GM23338 (cell line): Measurements from ENCODE around the gene DIP2C. TPM values are rescaled to one million over a fixed set of nuclear protein-coding genes. Genes with fewer than 3 reads are reported as not detected.

Source experiments
- ATAC-seq: fragments of 200-7000 bp; cut with Tn5 transposase; 3 replicates; pipeline ENCODE4 v1.9.1; 2020
- DNase-seq: peaks from one replicate; pipeline ENCODE4 v3.0.0-alpha.2; 2015; ENCODE audit warnings: low spot score
- H2AFZ ChIP-seq: fragments of 200-600 bp; sonication (generic); 2 replicates; pipeline ENCODE4 v1.8.0; 2016; ENCODE audit warnings: antibody characterized with exemption, mild to moderate bottlenecking, moderate library complexity
- H3F3A ChIP-seq: fragments of 200-600 bp; sonication (generic); replicated peaks from 2 replicates; pipeline ENCODE4 v1.8.0; 2017; ENCODE audit warnings: antibody characterized with exemption, mixed run types, low read depth
- H3K27ac ChIP-seq: fragments of 200-600 bp; sonication (generic); 2 replicates; pipeline ENCODE4 v1.6.1; 2016; ENCODE audit warnings: low read depth
- H3K27me3 ChIP-seq: fragments of 200-600 bp; sonication (generic); 2 replicates; pipeline ENCODE4 v1.8.0; 2016; ENCODE audit warnings: mild to moderate bottlenecking, mixed run types, moderate library complexity; ENCODE audit not compliant: insufficient read depth
- H3K36me3 ChIP-seq: fragments of 200-600 bp; sonication (generic); 2 replicates; pipeline ENCODE4 v1.8.0; 2016; ENCODE audit warnings: mild to moderate bottlenecking; ENCODE audit not compliant: insufficient read depth
- H3K4me1 ChIP-seq: fragments of 200-600 bp; sonication (generic); 2 replicates; pipeline ENCODE4 v1.8.0; 2016; ENCODE audit warnings: mild to moderate bottlenecking, moderate library complexity; ENCODE audit not compliant: insufficient read depth
- H3K4me2 ChIP-seq: fragments of 200-600 bp; sonication (generic); 2 replicates; pipeline ENCODE4 v1.7.1; 2017; ENCODE audit warnings: mixed run types
- H3K4me3 ChIP-seq: fragments of 200-600 bp; sonication (generic); 2 replicates; pipeline ENCODE4 v1.6.1; 2016; ENCODE audit warnings: mixed run types
- H3K79me2 ChIP-seq: fragments of 200-600 bp; sonication (generic); replicated peaks from 2 replicates; pipeline ENCODE4 v1.8.0; 2017; ENCODE audit warnings: mild to moderate bottlenecking; ENCODE audit not compliant: insufficient read depth
- H3K9me2 ChIP-seq: fragments of 200-600 bp; sonication (generic); 2 replicates; pipeline ENCODE4 v1.8.0; 2017; ENCODE audit not compliant: insufficient read depth
- H4K20me1 ChIP-seq: fragments of 200-600 bp; sonication (generic); replicated peaks from 2 replicates; pipeline ENCODE4 v1.8.0; 2017; ENCODE audit warnings: mild to moderate bottlenecking; ENCODE audit not compliant: insufficient read depth
- H3K27ac Mint-ChIP-seq: 2 replicates; pipeline ENCODE4 v1.8.0; 2020; ENCODE audit warnings: inconsistent platforms, mild to moderate bottlenecking, moderate library complexity, mixed read lengths
- H3K27me3 Mint-ChIP-seq: 3 replicates; pipeline ENCODE4 v1.8.0; 2022; ENCODE audit warnings: low read depth, mild to moderate bottlenecking, moderate library complexity, mixed read lengths, inconsistent platforms; ENCODE audit not compliant: insufficient read depth, poor library complexity
- H3K36me3 Mint-ChIP-seq: 3 replicates; pipeline ENCODE4 v1.8.0; 2021; ENCODE audit warnings: low read depth, mild to moderate bottlenecking, inconsistent platforms, moderate library complexity, mixed read lengths
- H3K4me1 Mint-ChIP-seq: 3 replicates; pipeline ENCODE4 v1.8.0; 2020; ENCODE audit warnings: mild to moderate bottlenecking, inconsistent platforms, mixed read lengths
- H3K4me3 Mint-ChIP-seq: 3 replicates; pipeline ENCODE4 v1.8.0; 2021; ENCODE audit warnings: moderate library complexity, mild to moderate bottlenecking, inconsistent platforms, mixed read lengths
- H3K9me3 Mint-ChIP-seq: 3 replicates; pipeline ENCODE4 v1.8.0; 2020; ENCODE audit warnings: moderate library complexity, mild to moderate bottlenecking, inconsistent platforms, mixed read lengths
- CREB1 ChIP-seq: fragments of 250-450 bp; sonication (Bioruptor Pico); IDR thresholded peaks from 2 replicates; pipeline ENCODE4 v1.5.0; 2020; ENCODE audit warnings: low read depth, mild to moderate bottlenecking, moderate library complexity
- CTCF ChIP-seq, 2 experiments: fragments of 200-600 bp in 1 of 2; sonication (generic) in 1 of 2; conservative IDR thresholded peaks; 2 replicates each; pipeline versions ENCODE4 v1.5.1 to v1.6.1; 2016 to 2017; ENCODE audit warnings: antibody characterized with exemption in 2 of 2, low read depth in 2 of 2, mild to moderate bottlenecking in 2 of 2, moderate library complexity in 1 of 2
- ETS1 ChIP-seq: IDR thresholded peaks from 2 replicates; pipeline ENCODE4 v1.6.1; 2016; ENCODE audit warnings: antibody characterized with exemption
- EZH2phosphoT487 ChIP-seq: fragments of 200-600 bp; sonication (generic); IDR thresholded peaks from one replicate; pipeline ENCODE4 v1.8.1; 2018; ENCODE audit warnings: antibody characterized with exemption; ENCODE audit not compliant: unreplicated experiment
- NANOG ChIP-seq: IDR thresholded peaks from 2 replicates; pipeline ENCODE4 v1.6.1; 2016; ENCODE audit warnings: antibody characterized with exemption, borderline replicate concordance
- STAT1 ChIP-seq: IDR thresholded peaks from one replicate; pipeline ENCODE4 v1.6.1; 2016; ENCODE audit warnings: antibody characterized with exemption; ENCODE audit not compliant: unreplicated experiment
- ZNF114 ChIP-seq: fragments of 250-450 bp; sonication (Bioruptor Pico); IDR thresholded peaks from 2 replicates; pipeline ENCODE4 v1.5.0; 2020; ENCODE audit warnings: mild to moderate bottlenecking, moderate library complexity
- ZNF331 ChIP-seq: fragments of 250-450 bp; sonication (Bioruptor Pico); IDR thresholded peaks from 2 replicates; pipeline ENCODE4 v1.5.0; 2020; ENCODE audit warnings: low read depth, mild to moderate bottlenecking, moderate library complexity
- polyA plus RNA-seq: library from polyadenylated mRNA; unstranded; fragments of >200 nt; fragmentation: Nextera tagmentation; extraction: Ambion mirVana; gene quantifications from 2 replicates; pipeline ENCODE4 v1.2.1, GENCODE V29; 2016
- total RNA-seq: library from RNA; depleted of rRNA; stranded (reverse); fragments of >200 nt; shearing (Covaris generic); gene quantifications from 2 replicates; pipeline ENCODE4 v1.2.3, GENCODE V29; 2014
- TF ChIP-seq, protein P1 (sequence below): IDR thresholded peaks from one replicate; pipeline ENCODE4 v1.6.1; 2018; ENCODE audit warnings: antibody characterized with exemption; ENCODE audit not compliant: unreplicated experiment

DIP2C gene
- total and polyA plus RNA-seq, 2 experiments from 2014 or later, result 5.1 to 7.7 TPM

DNA sequence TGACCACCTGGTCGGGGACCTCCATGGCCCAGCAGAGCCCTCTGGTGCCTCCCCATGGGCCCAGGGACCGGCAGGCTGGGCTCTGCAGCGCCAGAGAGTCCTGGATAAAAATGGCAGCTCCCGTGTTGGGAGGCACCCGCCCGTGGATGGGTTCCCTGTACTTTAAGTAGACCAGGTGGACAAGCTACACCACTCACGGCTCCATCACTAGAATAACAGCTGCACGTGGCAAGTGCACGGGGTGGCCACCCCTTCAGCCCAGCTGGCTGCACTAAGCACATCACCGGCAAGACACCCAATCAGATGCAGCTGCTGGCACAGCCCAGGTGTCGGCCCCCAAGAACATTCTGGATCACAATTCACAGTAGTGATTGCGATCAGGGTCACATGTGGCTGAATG lies 69.8 kb downstream of the DIP2C start:
- ATAC-seq (no peak), DNase-seq (no peak)
- no peak overlapping the region for H3K4me2 ChIP-seq
- H3K4me3 Mint-ChIP-seq, result no peak overlapping the region
- no peaks in the 10 kb centered on the region for H3K9me3 Mint-ChIP-seq
- H3K27ac Mint-ChIP-seq, result no peak overlapping the region
- no peaks in the 10 kb centered on the region for H3K9me2 ChIP-seq
- H3K36me3 ChIP-seq, result no peaks in the 10 kb centered on the region
- H2AFZ ChIP-seq, result no peak overlapping the region
- peaks cover 21% of the 10 kb centered on the region for H3K79me2 ChIP-seq
- H3K4me1 Mint-ChIP-seq, result peaks cover 36% of the 10 kb centered on the region
- H3K36me3 Mint-ChIP-seq, result no peaks in the 10 kb centered on the region
- H4K20me1 ChIP-seq, result no peaks in the 10 kb centered on the region
- H3K27ac ChIP-seq, result no peak overlapping the region
- no peaks in the 10 kb centered on the region for H3K27me3 ChIP-seq
- peaks cover 7% of the 10 kb centered on the region for H3K4me1 ChIP-seq
- TF ChIP-seq ETS1 (no peak), NANOG (no peak), ZNF114 (CRISPR knock-in tag) (no peak), EZH2phosphoT487 (no peak), STAT1 (no peak), ZNF331 (no peak)
- TF ChIP-seq, protein P1, sequence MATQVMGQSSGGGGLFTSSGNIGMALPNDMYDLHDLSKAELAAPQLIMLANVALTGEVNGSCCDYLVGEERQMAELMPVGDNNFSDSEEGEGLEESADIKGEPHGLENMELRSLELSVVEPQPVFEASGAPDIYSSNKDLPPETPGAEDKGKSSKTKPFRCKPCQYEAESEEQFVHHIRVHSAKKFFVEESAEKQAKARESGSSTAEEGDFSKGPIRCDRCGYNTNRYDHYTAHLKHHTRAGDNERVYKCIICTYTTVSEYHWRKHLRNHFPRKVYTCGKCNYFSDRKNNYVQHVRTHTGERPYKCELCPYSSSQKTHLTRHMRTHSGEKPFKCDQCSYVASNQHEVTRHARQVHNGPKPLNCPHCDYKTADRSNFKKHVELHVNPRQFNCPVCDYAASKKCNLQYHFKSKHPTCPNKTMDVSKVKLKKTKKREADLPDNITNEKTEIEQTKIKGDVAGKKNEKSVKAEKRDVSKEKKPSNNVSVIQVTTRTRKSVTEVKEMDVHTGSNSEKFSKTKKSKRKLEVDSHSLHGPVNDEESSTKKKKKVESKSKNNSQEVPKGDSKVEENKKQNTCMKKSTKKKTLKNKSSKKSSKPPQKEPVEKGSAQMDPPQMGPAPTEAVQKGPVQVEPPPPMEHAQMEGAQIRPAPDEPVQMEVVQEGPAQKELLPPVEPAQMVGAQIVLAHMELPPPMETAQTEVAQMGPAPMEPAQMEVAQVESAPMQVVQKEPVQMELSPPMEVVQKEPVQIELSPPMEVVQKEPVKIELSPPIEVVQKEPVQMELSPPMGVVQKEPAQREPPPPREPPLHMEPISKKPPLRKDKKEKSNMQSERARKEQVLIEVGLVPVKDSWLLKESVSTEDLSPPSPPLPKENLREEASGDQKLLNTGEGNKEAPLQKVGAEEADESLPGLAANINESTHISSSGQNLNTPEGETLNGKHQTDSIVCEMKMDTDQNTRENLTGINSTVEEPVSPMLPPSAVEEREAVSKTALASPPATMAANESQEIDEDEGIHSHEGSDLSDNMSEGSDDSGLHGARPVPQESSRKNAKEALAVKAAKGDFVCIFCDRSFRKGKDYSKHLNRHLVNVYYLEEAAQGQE, result no peak
- H3K27me3 Mint-ChIP-seq, result peaks cover 15% of the 10 kb centered on the region
- no peak overlapping the region for H3K4me3 ChIP-seq
- no peaks in the 10 kb centered on the region for H3F3A ChIP-seq

GRCh38 chr10:618229-618989 lies 71.1 kb downstream of the DIP2C start:
- Histone ChIP-seq H3F3A (no peaks in the 10 kb centered on the region), H2AFZ (no peak overlapping the region), H3K4me1 (peaks cover 8% of the 10 kb centered on the region; the same call in 1 of the 2 replicates), H3K36me3 (no peaks in the 10 kb centered on the region), H3K27me3 (no peaks in the 10 kb centered on the region), H3K27ac (no peak overlapping the region), H3K4me2 (no peak overlapping the region), H3K4me3 (no peak overlapping the region), H4K20me1 (no peaks in the 10 kb centered on the region; the same call in 1 of the 2 replicates), H3K9me2 (no peaks in the 10 kb centered on the region), H3K79me2 (peaks cover 21% of the 10 kb centered on the region)
- no peak for TF ChIP-seq CREB1
- TF ChIP-seq CTCF (conservative IDR thresholded peaks at IDR 0.05; ENCODE audit: low read depth in 2 of 2), result no peak
- no peak for TF ChIP-seq EZH2phosphoT487
- Mint-ChIP-seq H3K9me3 (no peaks in the 10 kb centered on the region), H3K27me3 (peaks cover 8% of the 10 kb centered on the region), H3K27ac (no peak overlapping the region), H3K4me1 (peaks cover 43% of the 10 kb centered on the region), H3K4me3 (no peak overlapping the region), H3K36me3 (no peaks in the 10 kb centered on the region)
- DNase-seq (no peak), ATAC-seq (no peak)
